Activated naive CD8-positive, alpha-beta T cell treated with anti-CD3 and anti-CD28 coated beads for 36 hours (primary cell): ENCODE measurements around the gene HBB. TPM values are rescaled to one million over a fixed set of nuclear protein-coding genes. Genes with fewer than 3 reads are reported as not detected.
"Not testable (repeated sequence)": the region's sequence is repeated elsewhere in the genome, so short reads cannot be mapped to it uniquely, and the experiment has no call there.

Experiments
- DNase-seq: peaks from one replicate; pipeline ENCODE4 v3.0.0; 2021
- H3K27ac Mint-ChIP-seq: one replicate; pipeline ENCODE4 v1.8.0; 2022; ENCODE audit warnings: mild to moderate bottlenecking, moderate library complexity, mixed read lengths
- H3K27me3 Mint-ChIP-seq: one replicate; pipeline ENCODE4 v1.8.0; 2022; ENCODE audit warnings: mild to moderate bottlenecking, mixed read lengths
- H3K36me3 Mint-ChIP-seq: one replicate; pipeline ENCODE4 v1.8.0; 2021; ENCODE audit warnings: mild to moderate bottlenecking, mixed read lengths
- H3K4me1 Mint-ChIP-seq: one replicate; pipeline ENCODE4 v1.8.0; 2021; ENCODE audit warnings: mixed read lengths
- H3K4me3 Mint-ChIP-seq: one replicate; pipeline ENCODE4 v1.8.0; 2022; ENCODE audit warnings: mild to moderate bottlenecking, moderate library complexity, mixed read lengths
- H3K9me3 Mint-ChIP-seq: one replicate; pipeline ENCODE4 v1.8.0; 2022; ENCODE audit warnings: mixed read lengths
- total RNA-seq, 2 experiments: library from RNA; stranded (reverse); gene quantifications; one replicate each; pipeline ENCODE4 v1.2.3, GENCODE V29; 2021

The HBB gene
- not detected for total RNA-seq

- H3K27me3 Mint-ChIP-seq, result peaks cover 14% of the 10 kb centered on the region
- H3K9me3 Mint-ChIP-seq, result no peaks in the 10 kb centered on the region
- H3K36me3 Mint-ChIP-seq, result no peaks in the 10 kb centered on the region
- no peaks in the 10 kb centered on the region for H3K4me1 Mint-ChIP-seq
- no peak within 1 kb of the TSS for H3K27ac Mint-ChIP-seq
- no peak within 1 kb of the TSS for H3K4me3 Mint-ChIP-seq
- no peak for DNase-seq
These were observed at the start of gene HBB for GRCh38 chr11:5226732-5227310. Gene HBB, minus strand, starts transcription at chr11:5227071. Its CDS starts 50 bp downstream, at chr11:5227021.

- Mint-ChIP-seq H3K9me3 (no peaks in the 10 kb centered on the region), H3K4me3 (no peak overlapping the region), H3K27me3 (peaks cover 5% of the 10 kb centered on the region), H3K36me3 (no peaks in the 10 kb centered on the region), H3K27ac (no peak overlapping the region), H3K4me1 (no peaks in the 10 kb centered on the region)
- DNase-seq, result no peak
These were observed 48.7 kb upstream of the HBB start for GRCh38 chr11:5275369-5276110.

GRCh38 chr11:5274395-5274794 is 47.5 kb upstream of the HBB start:
- H3K27me3 Mint-ChIP-seq, result peaks cover 5% of the 10 kb centered on the region
- no peak for DNase-seq
- H3K4me1 Mint-ChIP-seq, result no peaks in the 10 kb centered on the region
- H3K27ac Mint-ChIP-seq, result no peak overlapping the region
- no peaks in the 10 kb centered on the region for H3K36me3 Mint-ChIP-seq
- no peak overlapping the region for H3K4me3 Mint-ChIP-seq
- no peaks in the 10 kb centered on the region for H3K9me3 Mint-ChIP-seq

GRCh38 chr11:5272395-5273017 is 45.6 kb upstream of the HBB start:
- Mint-ChIP-seq H3K4me3 (no peak overlapping the region), H3K36me3 (no peaks in the 10 kb centered on the region), H3K9me3 (no peaks in the 10 kb centered on the region), H3K27ac (no peak overlapping the region), H3K27me3 (peaks cover 5% of the 10 kb centered on the region), H3K4me1 (no peaks in the 10 kb centered on the region)
- DNase-seq, result no peak

GRCh38 chr11:5269715-5270147 is 42.9 kb upstream of the HBB start, which contains the start of gene HBE1:
Gene HBE1, minus strand, starts transcription at chr11:5269945. Its CDS starts 55 bp downstream, at chr11:5269890.
- H3K27me3 Mint-ChIP-seq, result peaks cover 5% of the 10 kb centered on the region
- no peak within 1 kb of the TSS for H3K4me3 Mint-ChIP-seq
- DNase-seq, result no peak
- no peaks in the 10 kb centered on the region for H3K36me3 Mint-ChIP-seq
- no peak within 1 kb of the TSS for H3K27ac Mint-ChIP-seq
- H3K9me3 Mint-ChIP-seq, result no peaks in the 10 kb centered on the region
- H3K4me1 Mint-ChIP-seq, result no peaks in the 10 kb centered on the region

GRCh38 chr11:5267033-5267563 is 40.2 kb upstream of the HBB start:
- no peak overlapping the region for H3K27ac Mint-ChIP-seq
- peaks cover 2% of the 10 kb centered on the region for H3K9me3 Mint-ChIP-seq
- no peaks in the 10 kb centered on the region for H3K4me1 Mint-ChIP-seq
- H3K4me3 Mint-ChIP-seq, result no peak overlapping the region
- H3K36me3 Mint-ChIP-seq, result no peaks in the 10 kb centered on the region
- no peak for DNase-seq
- H3K27me3 Mint-ChIP-seq, result peaks cover 9% of the 10 kb centered on the region

GRCh38 chr11:5266609-5267008 is 39.7 kb upstream of the HBB start:
- no peaks in the 10 kb centered on the region for H3K4me1 Mint-ChIP-seq
- peaks cover 8% of the 10 kb centered on the region for H3K27me3 Mint-ChIP-seq
- H3K27ac Mint-ChIP-seq, result no peak overlapping the region
- no peak overlapping the region for H3K4me3 Mint-ChIP-seq
- DNase-seq, result no peak
- peaks cover 2% of the 10 kb centered on the region for H3K9me3 Mint-ChIP-seq
- no peaks in the 10 kb centered on the region for H3K36me3 Mint-ChIP-seq

GRCh38 chr11:5265832-5266231 is 39.0 kb upstream of the HBB start:
- no peak overlapping the region for H3K27ac Mint-ChIP-seq

GRCh38 chr11:5258543-5259262 is 31.8 kb upstream of the HBB start:
- no peak overlapping the region for H3K4me3 Mint-ChIP-seq
- peaks cover 26% of the 10 kb centered on the region for H3K27me3 Mint-ChIP-seq
- H3K36me3 Mint-ChIP-seq, result no peaks in the 10 kb centered on the region
- no peaks in the 10 kb centered on the region for H3K4me1 Mint-ChIP-seq
- peaks cover 4% of the 10 kb centered on the region for H3K9me3 Mint-ChIP-seq
- DNase-seq, result no peak
- H3K27ac Mint-ChIP-seq, result no peak overlapping the region

More at GRCh38 chr11:5265832-5266231, 39.0 kb upstream of the HBB start:
- H3K36me3 Mint-ChIP-seq, result no peaks in the 10 kb centered on the region
- peaks cover 4% of the 10 kb centered on the region for H3K27me3 Mint-ChIP-seq
- peaks cover 2% of the 10 kb centered on the region for H3K9me3 Mint-ChIP-seq
- DNase-seq, result no peak
- H3K4me1 Mint-ChIP-seq, result no peaks in the 10 kb centered on the region
- no peak overlapping the region for H3K4me3 Mint-ChIP-seq

- no peak overlapping the region for H3K4me3 Mint-ChIP-seq
- H3K9me3 Mint-ChIP-seq, result peaks cover 2% of the 10 kb centered on the region
- no peaks in the 10 kb centered on the region for H3K36me3 Mint-ChIP-seq
- H3K4me1 Mint-ChIP-seq, result no peaks in the 10 kb centered on the region
- DNase-seq, result no peak
- peaks cover 23% of the 10 kb centered on the region for H3K27me3 Mint-ChIP-seq
- H3K27ac Mint-ChIP-seq, result no peak overlapping the region
These were observed 30.4 kb upstream of the HBB start for GRCh38 chr11:5257296-5257695.

GRCh38 chr11:5254646-5255413 is 28.0 kb upstream of the HBB start, which contains the start of gene HBG2:
Gene HBG2, minus strand, starts transcription at chr11:5254781. Its CDS starts 53 bp downstream, at chr11:5254728.
- not testable (repeated sequence) for H3K9me3 Mint-ChIP-seq

GRCh38 chr11:5254023-5254422 is 27.2 kb upstream of the HBB start:
- not testable (repeated sequence) for H3K9me3 Mint-ChIP-seq, H3K27ac Mint-ChIP-seq, H3K4me1 Mint-ChIP-seq, H3K36me3 Mint-ChIP-seq, H3K4me3 Mint-ChIP-seq, DNase-seq
- H3K27me3 Mint-ChIP-seq, result peaks cover 11% of the 10 kb centered on the region

More at GRCh38 chr11:5254646-5255413, 28.0 kb upstream of the HBB start, which contains the start of gene HBG2:
- H3K36me3 Mint-ChIP-seq, H3K4me1 Mint-ChIP-seq, DNase-seq, H3K4me3 Mint-ChIP-seq, H3K27ac Mint-ChIP-seq: not testable (repeated sequence)
- H3K27me3 Mint-ChIP-seq, result peaks cover 18% of the 10 kb centered on the region

- H3K27me3 Mint-ChIP-seq, result not testable (repeated sequence)
These were observed 26.6 kb upstream of the HBB start for GRCh38 chr11:5253440-5253839.

GRCh38 chr11:5252919-5253265 is 26.0 kb upstream of the HBB start:
- no peaks in the 10 kb centered on the region for H3K36me3 Mint-ChIP-seq
- no peak overlapping the region for H3K4me3 Mint-ChIP-seq
- H3K27ac Mint-ChIP-seq, result no peak overlapping the region
- no peaks in the 10 kb centered on the region for H3K4me1 Mint-ChIP-seq
- H3K9me3 Mint-ChIP-seq, result no peaks in the 10 kb centered on the region
- DNase-seq, result no peak
- peaks cover 2% of the 10 kb centered on the region for H3K27me3 Mint-ChIP-seq

More at GRCh38 chr11:5253440-5253839, 26.6 kb upstream of the HBB start:
- H3K27ac Mint-ChIP-seq, H3K36me3 Mint-ChIP-seq, DNase-seq, H3K9me3 Mint-ChIP-seq, H3K4me3 Mint-ChIP-seq, H3K4me1 Mint-ChIP-seq: not testable (repeated sequence)
